GM19351 (cell line): ENCODE data around the gene NR1I3.
"Not testable (repeated sequence)": the region's sequence is repeated elsewhere in the genome, so short reads cannot be mapped to it uniquely, and the experiment has no call there.

Experiments
- ATAC-seq: cut with Tn5 transposase; IDR thresholded peaks from one replicate; pipeline ENCODE4 v1.9.1; 2021; ENCODE audit warnings: mild to moderate bottlenecking, moderate library complexity; ENCODE audit not compliant: unreplicated experiment

NR1I3 gene

GRCh38 chr1:161250829-161251228 lies 12.8 kb upstream of the NR1I3 start:
- ATAC-seq, result no peak

DNA sequence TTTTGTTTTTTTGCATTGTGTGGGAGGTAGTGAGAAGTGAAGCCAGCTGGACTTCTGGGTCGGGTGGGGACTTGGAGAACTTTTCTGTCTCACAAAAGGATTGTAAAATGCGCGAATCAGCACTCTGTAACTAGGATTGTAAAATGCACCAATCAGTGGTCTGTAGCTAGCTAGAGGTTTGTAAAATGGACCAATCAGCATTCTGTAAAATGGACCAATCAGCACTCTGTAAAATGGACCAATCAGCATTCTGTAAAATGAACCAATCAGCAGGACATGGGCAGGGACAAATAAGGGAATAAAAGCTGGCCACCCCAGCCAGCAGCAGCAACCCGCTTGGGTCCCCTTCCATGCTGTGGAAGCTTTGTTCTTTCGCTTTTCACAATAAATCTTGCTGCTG lies 12.1 kb upstream of the NR1I3 start:
- ATAC-seq, result not testable (repeated sequence)

DNA sequence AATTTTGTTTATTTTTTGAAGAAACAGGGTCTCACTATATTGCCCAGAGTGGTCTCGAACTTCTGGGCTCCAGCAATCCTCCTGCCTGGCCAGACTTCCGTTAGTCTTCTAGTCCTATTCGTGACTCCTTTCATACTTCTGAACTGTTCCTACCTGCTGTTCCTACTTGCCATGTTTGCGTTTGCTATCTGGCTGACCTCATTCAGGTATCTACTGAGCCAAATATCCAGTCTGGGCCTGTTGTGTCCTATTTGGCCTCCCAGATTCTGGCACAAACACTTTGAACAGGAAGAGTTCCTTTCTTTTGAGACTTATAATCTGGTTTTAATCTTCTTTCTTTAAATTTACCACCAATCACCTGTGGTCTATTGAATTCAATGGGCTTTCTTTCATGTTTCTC lies 6.9 kb upstream of the NR1I3 start:
- ATAC-seq, result no peak

- no peak for ATAC-seq
Measured at GRCh38 chr1:161242313-161242712, 4.3 kb upstream of the NR1I3 start.

DNA sequence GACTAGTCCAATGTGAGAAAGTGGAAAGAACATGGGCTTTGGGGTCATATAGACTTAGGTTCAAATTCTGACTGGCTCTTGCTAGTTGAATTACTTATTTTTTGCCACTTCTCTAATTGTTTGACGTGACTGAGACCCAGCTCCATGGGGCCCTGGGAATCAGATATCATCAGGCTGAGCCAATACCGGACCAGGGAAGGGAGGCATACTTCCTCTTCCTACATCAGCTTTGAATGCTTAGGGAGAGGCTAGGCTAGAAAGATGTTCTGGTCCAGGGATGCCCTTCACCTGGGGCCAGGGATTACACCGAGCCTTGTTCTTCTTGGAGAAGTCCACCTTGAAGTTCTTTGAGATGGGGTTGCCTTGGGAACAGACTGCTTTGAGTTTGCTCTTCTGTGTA lies 3.7 kb upstream of the NR1I3 start:
- no peak for ATAC-seq

- ATAC-seq, result no peak
Measured at GRCh38 chr1:161235957-161236775, 1.8 kb downstream of the NR1I3 start.

GRCh38 chr1:161233102-161233501 lies 4.9 kb downstream of the NR1I3 start:
- ATAC-seq, result no peak

GRCh38 chr1:161230762-161231161 lies 7.2 kb downstream of the NR1I3 start:
- ATAC-seq, result no peak

- no peak for ATAC-seq
Measured at GRCh38 chr1:161229896-161230295, 8.1 kb downstream of the NR1I3 start.

GRCh38 chr1:161228032-161228431 lies 10.0 kb downstream of the NR1I3 start:
- ATAC-seq, result no peak

DNA sequence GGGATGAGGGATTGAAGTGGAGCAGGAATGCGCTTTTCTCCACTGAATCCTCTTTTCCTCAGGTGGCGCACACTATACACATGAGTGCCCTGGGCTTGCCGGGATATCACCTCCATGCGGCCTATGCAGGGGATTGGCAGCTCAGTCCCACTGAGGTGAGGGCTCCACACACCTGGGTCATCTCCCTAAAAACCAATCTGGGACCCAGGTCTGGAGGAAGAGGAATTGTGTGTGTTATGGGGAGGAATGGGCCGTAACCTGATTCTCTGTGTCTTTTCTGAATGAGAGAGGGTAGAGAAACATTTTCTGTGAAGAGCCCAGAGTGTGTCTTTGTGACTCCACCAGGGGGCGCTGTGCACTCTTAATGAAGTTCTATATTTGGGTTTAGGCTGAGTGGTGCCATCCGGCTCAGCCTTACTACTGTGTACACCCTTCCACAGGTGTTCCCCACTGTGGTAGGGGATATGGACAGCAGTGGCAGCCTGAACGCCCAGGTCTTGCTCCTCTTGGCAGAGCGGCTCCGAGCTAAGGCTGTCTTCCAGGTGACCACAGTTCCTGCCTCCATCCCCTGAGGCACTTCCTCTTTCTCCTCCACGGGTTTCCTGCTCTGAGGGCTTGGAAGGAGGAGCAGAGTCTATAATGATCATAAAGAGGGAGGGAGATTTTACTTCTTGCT lies 10.7 kb downstream of the NR1I3 start:
- ATAC-seq, result peak; percentile 38

DNA sequence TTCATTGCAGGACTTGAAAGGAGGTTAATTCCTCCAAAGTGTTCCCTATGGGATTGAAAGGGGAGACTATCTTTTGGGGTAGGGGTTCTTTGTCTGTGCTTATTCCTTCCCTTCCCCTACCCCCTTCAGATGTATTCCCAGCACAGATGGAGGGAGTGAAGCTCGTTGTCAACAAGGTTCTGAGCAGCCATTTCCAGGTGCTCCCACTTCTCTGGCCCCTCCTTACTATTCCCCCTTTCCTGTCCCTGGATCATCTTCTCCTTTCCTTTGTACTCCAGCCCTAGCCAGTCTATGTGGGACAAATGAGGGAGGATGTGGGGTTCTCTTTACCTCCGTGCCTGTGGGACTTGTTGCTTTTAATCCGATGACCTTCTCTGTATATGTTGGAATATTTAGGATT lies 11.2 kb downstream of the NR1I3 start:
- ATAC-seq, result no peak

GRCh38 chr1:161226320-161226711 lies 11.7 kb downstream of the NR1I3 start:
- no peak for ATAC-seq

- peak; percentile 96 for ATAC-seq
Measured at GRCh38 chr1:161225534-161226319, 12.3 kb downstream of the NR1I3 start, which contains the start of gene TOMM40L. TOMM40L (plus strand) TSS chr1:161226060; CDS start chr1:161226490, 430 bp downstream.

- ATAC-seq, result no peak
Measured at GRCh38 chr1:161225178-161225533, 12.8 kb downstream of the NR1I3 start.

DNA sequence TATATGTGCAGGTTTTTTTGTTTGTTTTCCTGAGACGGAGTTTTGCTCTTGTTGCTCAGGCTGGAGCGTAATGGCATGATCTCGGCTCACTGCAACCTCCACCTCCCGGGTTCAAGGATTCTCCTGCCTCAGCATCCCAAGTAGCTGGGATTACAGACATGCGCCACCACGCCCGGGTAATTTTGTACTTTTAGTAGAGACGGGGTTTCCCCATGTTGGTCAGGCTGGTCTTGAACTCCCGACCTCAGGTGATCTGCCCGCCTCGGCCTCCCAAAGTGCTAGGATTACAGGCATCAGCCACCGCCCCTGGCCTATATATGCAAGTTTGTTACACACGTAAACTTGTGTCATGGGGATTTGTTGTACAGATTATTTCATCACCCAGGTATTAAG lies 13.3 kb downstream of the NR1I3 start:
- ATAC-seq, result not testable (repeated sequence)

- no peak for ATAC-seq
Measured at GRCh38 chr1:161223805-161224694, 14.0 kb downstream of the NR1I3 start.

- no peak for ATAC-seq
Measured at GRCh38 chr1:161222175-161223019, 15.6 kb downstream of the NR1I3 start.

- no peak for ATAC-seq
Measured at GRCh38 chr1:161220002-161220401, 18.0 kb downstream of the NR1I3 start.
